Endothelial cell of umbilical vein (primary cell): ENCODE data around the gene EXOC3. TPM values are rescaled to one million over a fixed set of nuclear protein-coding genes. Genes with fewer than 3 reads are reported as not detected.

Experiments
- BruUV-seq: library from RNA; stranded (reverse); fragments of 400-500 nt; replicated peaks from 2 replicates; lab custom pipeline; 2021; lab: Mats Ljungman, UMichigan
- CTCF ChIA-PET: fragments of 300-600, 350-600 bp; sonication (Branson Sonifier 250); formaldehyde crosslinking; loops from one replicate; lab custom pipeline; 2021; ENCODE audit warnings: antibody characterized with exemption, inconsistent platforms; lab: Charles Lee
- POLR2A ChIA-PET: fragments of 300-600, 350-600 bp; sonication (Branson Sonifier 250); formaldehyde crosslinking; loops from one replicate; lab custom pipeline; 2021; ENCODE audit warnings: antibody characterized with exemption, inconsistent platforms; lab: Charles Lee
- DNase-seq: peaks from one replicate; pipeline ENCODE4 v3.0.0-alpha.2; 2011; ENCODE audit warnings: low read depth, low spot score
- FAIRE-seq: peaks from 2 replicates; lab custom pipeline; 2011; peaks lifted over from hg19 to GRCh38; lab: Jason Lieb, UNC
- H2AFZ ChIP-seq: 2 replicates; pipeline ENCODE4 v1.6.0; 2012; ENCODE audit warnings: low read depth, low read length, control low read depth, inconsistent platforms
- H3K27ac ChIP-seq: 2 replicates; pipeline ENCODE4 v1.5.1; 2011; ENCODE audit warnings: low read depth, mild to moderate bottlenecking, control low read depth, low read length, moderate library complexity; ENCODE audit not compliant: insufficient read depth
- H3K27me3 ChIP-seq, 2 experiments: 2 replicates each; pipeline versions ENCODE4 v1.6.0 to v1.6.1; 2011; ENCODE audit warnings: low read length in 2 of 2, mixed read lengths in 1 of 2; ENCODE audit not compliant: control insufficient read depth in 2 of 2, insufficient read depth in 2 of 2
- H3K36me3 ChIP-seq, 2 experiments: 2 replicates in 1 of 2; 3 replicates in 1 of 2; pipeline ENCODE4 v1.5.1; 2011; ENCODE audit warnings: low read length in 2 of 2, mild to moderate bottlenecking in 1 of 2, moderate library complexity in 1 of 2; ENCODE audit not compliant: control insufficient read depth in 2 of 2, insufficient read depth in 2 of 2; ENCODE audit errors: extremely low read depth in 1 of 2
- H3K4me1 ChIP-seq: 3 replicates; pipeline ENCODE4 v1.5.1; 2011; ENCODE audit warnings: mild to moderate bottlenecking, low read length; ENCODE audit not compliant: control insufficient read depth, insufficient read depth; ENCODE audit errors: extremely low read depth
- H3K4me2 ChIP-seq: 2 replicates; pipeline ENCODE4 v1.6.1; 2011; ENCODE audit warnings: low read length, control low read depth, mixed read lengths; ENCODE audit not compliant: insufficient read depth
- H3K4me3 ChIP-seq, 3 experiments: fragments of 200-600 bp in 1 of 3; sonication (generic), shearing (Covaris generic) in 1 of 3; replicated peaks in 1 of 3; 2 replicates each; pipeline ENCODE4 v1.5.1; 2011 to 2016; ENCODE audit warnings: control low read depth in 3 of 3, low read length in 3 of 3, mild to moderate bottlenecking in 2 of 3, inconsistent platforms in 1 of 3, low read depth in 1 of 3, moderate library complexity in 1 of 3; ENCODE audit not compliant: insufficient read depth in 1 of 3
- H3K79me2 ChIP-seq: 2 replicates; pipeline ENCODE4 v1.6.0; 2012; ENCODE audit warnings: low read length, inconsistent platforms; ENCODE audit not compliant: control insufficient read depth, insufficient read depth
- H3K9ac ChIP-seq: replicated peaks from 2 replicates; pipeline ENCODE3; 2011; ENCODE audit warnings: low read length, control low read depth; ENCODE audit not compliant: insufficient read depth; ENCODE audit errors: extremely low read depth
- H3K9me1 ChIP-seq: replicated peaks from 3 replicates; pipeline ENCODE4 v1.6.0; 2011; ENCODE audit warnings: mild to moderate bottlenecking, low read length; ENCODE audit not compliant: control insufficient read depth, insufficient read depth; ENCODE audit errors: extremely low read depth
- H3K9me3 ChIP-seq: replicated peaks from 2 replicates; pipeline ENCODE4 v1.5.1; 2012; ENCODE audit warnings: low read length, inconsistent platforms; ENCODE audit not compliant: control insufficient read depth, insufficient read depth
- H4K20me1 ChIP-seq: replicated peaks from 2 replicates; pipeline ENCODE3; 2011; ENCODE audit warnings: mild to moderate bottlenecking, low read length; ENCODE audit not compliant: control insufficient read depth, insufficient read depth; ENCODE audit errors: extremely low read depth
- CTCF ChIP-seq, 2 donors: IDR thresholded peaks; 1 replicate in 1 of 2; 2 replicates in 1 of 2; pipeline ENCODE4 v1.5.1; 2011; ENCODE audit warnings: low read length in 2 of 2, mild to moderate bottlenecking in 2 of 2, moderate library complexity in 2 of 2, control low read depth in 1 of 2, inconsistent platforms in 1 of 2, low read depth in 1 of 2; ENCODE audit not compliant: insufficient read depth in 1 of 2; ENCODE audit errors: extremely low read depth in 1 of 2
- FOS ChIP-seq: IDR thresholded peaks from 2 replicates; pipeline ENCODE4 v1.6.1; 2011; ENCODE audit warnings: mild to moderate bottlenecking, low read length, moderate library complexity, borderline replicate concordance; ENCODE audit not compliant: insufficient read depth
- GATA2 ChIP-seq: IDR thresholded peaks from 2 replicates; pipeline ENCODE4 v1.7.0; 2011; ENCODE audit warnings: low read depth, mild to moderate bottlenecking, moderate library complexity, mixed read lengths, low read length; ENCODE audit not compliant: insufficient read length, insufficient read depth
- MYC ChIP-seq: IDR thresholded peaks from one replicate; pipeline ENCODE4 v1.6.1; 2011; ENCODE audit warnings: mild to moderate bottlenecking, low read depth, low read length
- POLR2A ChIP-seq: IDR thresholded peaks from 2 replicates; pipeline ENCODE4 v1.6.1; 2012; ENCODE audit warnings: low read depth, mild to moderate bottlenecking, control low read depth, low read length
- dilution Hi-C: fragments of 300-500 bp; cut with MboI; formaldehyde crosslinking; loops from one replicate; pipeline ENCODE4 v1.15.0; 2019; ENCODE audit warnings: low sequenced_read_pairs; ENCODE audit not compliant: extremely low pct_ligation_motif_present
- intact Hi-C: fragments of 100-400 bp; cut with micrococcal nuclease; formaldehyde crosslinking; loops from one replicate; pipeline ENCODE4 v1.10.0; 2022
- polyA plus RNA-seq, 4 experiments: library from polyadenylated mRNA; depleted of rRNA in 3 of 4; stranded (reverse) in 3 of 4; unstranded in 1 of 4; fragments of >200 nt; gene quantifications; 2 replicates each; pipeline versions ENCODE4 v1.2.1 to v1.2.3, GENCODE V29; 2011 to 2012; ENCODE audit warnings: missing spikeins in 1 of 4
- total RNA-seq: library from RNA; stranded (reverse); gene quantifications from 2 replicates; pipeline ENCODE4 v1.2.3, GENCODE V29; 2021

EXOC3 gene
- total and polyA plus RNA-seq, 2 donors (not counting 3 experiments of a cell fraction or from before 2014, with no cell fraction given), result 26.4 to 52.9 TPM

DNA sequence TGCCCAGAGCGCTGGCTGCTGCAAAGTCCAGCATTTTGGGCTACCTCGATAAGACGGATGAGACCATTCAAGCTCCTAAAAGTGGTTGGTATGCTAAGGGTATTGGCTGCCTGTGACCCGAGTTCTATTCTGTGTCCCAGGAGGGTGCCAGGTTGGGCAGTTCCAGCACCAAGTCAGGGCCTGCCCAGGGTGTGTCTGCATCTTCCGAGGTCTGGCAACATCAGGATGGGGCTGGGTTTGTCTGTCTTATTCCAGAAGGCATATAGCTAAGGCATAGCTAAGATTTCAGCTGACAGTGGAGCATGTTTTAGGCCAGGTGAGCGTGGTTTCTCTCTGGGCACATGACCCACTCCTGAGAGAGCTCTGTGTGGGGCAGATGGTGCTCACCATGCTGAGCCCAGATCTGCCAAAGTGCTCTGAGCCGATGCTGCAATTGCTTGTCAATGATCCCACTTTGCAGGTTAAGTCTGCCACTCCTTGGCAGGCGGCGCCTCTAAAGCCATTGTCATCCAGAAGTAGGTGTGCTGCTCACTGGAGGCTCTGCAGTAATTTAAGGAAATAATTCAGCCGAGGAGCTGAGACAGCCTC lies 73.5 kb downstream of the EXOC3 start:
- no peaks in the 10 kb centered on the region for H3K27me3 ChIP-seq
- dilution Hi-C loops, result no loop called here

More for the DNA sequence above, 73.5 kb downstream of the EXOC3 start:
- ChIA-PET CTCF (no interaction called here), POLR2A (no interaction called here)
- Histone ChIP-seq H3K4me3 (no peak overlapping the region), H3K9me1 (no peaks in the 10 kb centered on the region), H3K9ac (no peak overlapping the region), H2AFZ (no peak overlapping the region), H3K4me2 (no peak overlapping the region), H3K79me2 (no peaks in the 10 kb centered on the region), H3K27ac (no peak overlapping the region), H3K9me3 (no peaks in the 10 kb centered on the region), H4K20me1 (no peaks in the 10 kb centered on the region), H3K4me1 (no peaks in the 10 kb centered on the region), H3K36me3 (no peaks in the 10 kb centered on the region)
- no peak for DNase-seq
- intact Hi-C loops, result no loop called here
- no TSS peak for BruUV-seq
- FAIRE-seq, result no peak
- no peak for TF ChIP-seq CTCF (IDR thresholded peaks at IDR 0.05; ENCODE audit: extremely low read depth in 1 of 2, insufficient read depth in 1 of 2, low read depth in 1 of 2, low read length in 2 of 2)
- no peak for TF ChIP-seq GATA2
- TF ChIP-seq FOS, result no peak
- no peak for TF ChIP-seq POLR2A
- no peak for TF ChIP-seq MYC

Other genes with a start within 250 kb of the EXOC3 start
- gene CCDC127, start 225.0 kb upstream of the EXOC3 start, total RNA-seq, result 5.3 and 6.3 TPM in 2 replicates
- 3.2 and 3.4 TPM in 2 replicates for gene CCDC127, start 225.0 kb upstream of the EXOC3 start, polyA plus RNA-seq
- gene SDHA, start 224.9 kb upstream of the EXOC3 start, total RNA-seq, result 142 and 153 TPM in 2 replicates
- gene SDHA, start 224.9 kb upstream of the EXOC3 start, polyA plus RNA-seq, result 97.0 and 121 TPM in 2 replicates
- gene PDCD6, start 171.5 kb upstream of the EXOC3 start, total RNA-seq, result 79.8 and 83.3 TPM in 2 replicates
- 223 and 247 TPM in 2 replicates for gene PDCD6, start 171.5 kb upstream of the EXOC3 start, polyA plus RNA-seq
- gene AHRR, start 121.5 kb upstream of the EXOC3 start, total RNA-seq, result 3.1 and 5.1 TPM in 2 replicates
- gene AHRR, start 121.5 kb upstream of the EXOC3 start, polyA plus RNA-seq, result 7.1 and 7.3 TPM in 2 replicates
- 0.82 and 0.92 TPM in 2 replicates for gene SLC9A3, start 81.3 kb downstream of the EXOC3 start, total RNA-seq
- 0.79 and 0.88 TPM in 2 replicates for gene SLC9A3, start 81.3 kb downstream of the EXOC3 start, polyA plus RNA-seq
- gene CEP72, start 169.2 kb downstream of the EXOC3 start, total RNA-seq, result 9.5 and 9.6 TPM in 2 replicates
- gene CEP72, start 169.2 kb downstream of the EXOC3 start, polyA plus RNA-seq, result 2.5 and 2.9 TPM in 2 replicates